Trophoblast cell (in vitro differentiated cells and primary cell): ENCODE results near the gene HS3ST5.

Experiments
- DNase-seq, 2 donors: peaks; one replicate each; pipeline ENCODE4 v3.0.0-alpha.2; 2016
- H2AFZ ChIP-seq: 2 replicates; pipeline ENCODE4 v1.6.1; 2013; ENCODE audit warnings: low read length, moderate library complexity, mild to moderate bottlenecking; ENCODE audit not compliant: insufficient read depth, poor library complexity
- H2AK5ac ChIP-seq: 2 replicates; pipeline ENCODE4 v1.6.1; 2013; ENCODE audit warnings: mild to moderate bottlenecking, low read length
- H2BK120ac ChIP-seq: 2 replicates; pipeline ENCODE4 v1.6.1; 2013; ENCODE audit warnings: low read length, mild to moderate bottlenecking, moderate library complexity; ENCODE audit not compliant: insufficient read depth, poor library complexity
- H2BK12ac ChIP-seq: 2 replicates; pipeline ENCODE4 v1.6.1; 2013; ENCODE audit warnings: mild to moderate bottlenecking, low read length, moderate library complexity
- H2BK5ac ChIP-seq: 2 replicates; pipeline ENCODE4 v1.6.1; 2013; ENCODE audit warnings: low read length, low read depth, moderate library complexity, mild to moderate bottlenecking; ENCODE audit not compliant: poor library complexity
- H3K14ac ChIP-seq: 2 replicates; pipeline ENCODE4 v1.6.1; 2013; ENCODE audit warnings: mild to moderate bottlenecking, low read length
- H3K18ac ChIP-seq: 2 replicates; pipeline ENCODE4 v1.6.1; 2013; ENCODE audit warnings: mild to moderate bottlenecking, low read length
- H3K23ac ChIP-seq: 2 replicates; pipeline ENCODE4 v1.6.1; 2013; ENCODE audit warnings: low read length
- H3K27ac ChIP-seq: 2 replicates; pipeline ENCODE4 v1.5.1; 2013; ENCODE audit warnings: low read depth, mild to moderate bottlenecking, inconsistent platforms, low read length, moderate library complexity
- H3K27me3 ChIP-seq: 2 replicates; pipeline ENCODE4 v1.6.1; 2013; ENCODE audit warnings: inconsistent platforms, mild to moderate bottlenecking, low read length, moderate library complexity; ENCODE audit not compliant: insufficient read depth
- H3K36me3 ChIP-seq, 2 experiments: 1 replicate in 1 of 2; 2 replicates in 1 of 2; pipeline ENCODE4 v1.6.1; 2013; ENCODE audit warnings: low read length in 2 of 2, mild to moderate bottlenecking in 2 of 2, moderate library complexity in 1 of 2; ENCODE audit not compliant: insufficient read depth in 2 of 2, control insufficient read depth in 1 of 2
- H3K4ac ChIP-seq: 2 replicates; pipeline ENCODE4 v1.6.1; 2013; ENCODE audit warnings: low read depth, mild to moderate bottlenecking, low read length, moderate library complexity
- H3K4me1 ChIP-seq, 2 experiments: 1 replicate in 1 of 2; 2 replicates in 1 of 2; pipeline ENCODE4 v1.6.1; 2013; ENCODE audit warnings: low read length in 2 of 2, mild to moderate bottlenecking in 2 of 2, moderate library complexity in 1 of 2; ENCODE audit not compliant: insufficient read depth in 2 of 2, control insufficient read depth in 1 of 2
- H3K4me2 ChIP-seq: 2 replicates; pipeline ENCODE4 v1.6.1; 2013; ENCODE audit warnings: inconsistent platforms, mild to moderate bottlenecking, low read length, moderate library complexity
- H3K4me3 ChIP-seq: 2 replicates; pipeline ENCODE4 v1.5.1; 2013; ENCODE audit warnings: mild to moderate bottlenecking, low read depth, low read length, inconsistent platforms
- H3K79me1 ChIP-seq: one replicate; pipeline ENCODE4 v1.6.1; 2013; ENCODE audit warnings: low read length
- H3K79me2 ChIP-seq: 2 replicates; pipeline ENCODE4 v1.6.1; 2013; ENCODE audit warnings: low read length, mild to moderate bottlenecking; ENCODE audit not compliant: control insufficient read depth, insufficient read depth, poor library complexity
- H3K9ac ChIP-seq: 2 replicates; pipeline ENCODE4 v1.6.1; 2013; ENCODE audit warnings: mild to moderate bottlenecking, low read length
- H3K9me3 ChIP-seq: 2 replicates; pipeline ENCODE4 v1.6.1; 2013; ENCODE audit warnings: low read depth, mild to moderate bottlenecking, control low read depth, inconsistent platforms, low read length; ENCODE audit not compliant: insufficient read depth
- H4K12ac ChIP-seq: 2 replicates; pipeline ENCODE4 v1.6.1; 2013; ENCODE audit warnings: low read depth, mild to moderate bottlenecking, low read length, moderate library complexity
- H4K8ac ChIP-seq: 2 replicates; pipeline ENCODE4 v1.6.1; 2013; ENCODE audit warnings: low read depth, mild to moderate bottlenecking, low read length, moderate library complexity
- H4K91ac ChIP-seq: one replicate; pipeline ENCODE4 v1.6.1; 2013; ENCODE audit warnings: low read depth, mild to moderate bottlenecking, low read length, moderate library complexity
- WGBS: extraction: QIAGEN DNeasy Blood & Tissue Kit; methylation state at CpG from one replicate; pipeline ENCODE4 v1.1.7; 2013; ENCODE audit warnings: missing lambda C conversion rate; ENCODE audit not compliant: insufficient read length, insufficient coverage; ENCODE audit errors: extremely low coverage; 5-methylcytosine and 5-hydroxymethylcytosine counted together

HS3ST5 gene

DNA sequence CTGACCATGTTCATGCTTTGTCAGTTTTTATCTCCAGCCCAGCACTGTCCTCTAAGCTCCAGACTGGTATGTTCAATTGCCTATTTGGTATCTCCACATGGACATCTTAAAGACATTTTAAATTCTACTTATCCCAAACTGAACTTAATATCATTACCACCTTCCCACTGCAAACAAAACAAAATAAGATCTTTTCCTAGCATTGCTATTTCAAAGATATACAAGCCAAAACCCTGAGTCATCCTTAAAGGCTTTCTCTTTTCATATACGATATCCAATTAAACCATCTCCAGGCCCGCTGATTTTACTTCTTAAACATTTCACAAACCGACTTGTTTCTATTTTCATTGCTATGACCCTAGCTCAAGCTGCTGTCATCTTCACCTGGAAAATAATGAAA, 35.1 kb upstream of the HS3ST5 start:
- H3K36me3 ChIP-seq, result no peaks in the 10 kb centered on the region
- H3K79me1 ChIP-seq, result no peaks in the 10 kb centered on the region
- no peaks in the 10 kb centered on the region for H3K4me1 ChIP-seq
- H3K14ac ChIP-seq, result no peak overlapping the region
- no peak overlapping the region for H3K4me3 ChIP-seq
- no peak overlapping the region for H2BK5ac ChIP-seq
- no peaks in the 10 kb centered on the region for H3K27me3 ChIP-seq
- no peak overlapping the region for H2BK120ac ChIP-seq
- H3K79me2 ChIP-seq, result no peaks in the 10 kb centered on the region
- no peak overlapping the region for H3K27ac ChIP-seq
- no peak overlapping the region for H2BK12ac ChIP-seq
- no peak overlapping the region for H4K91ac ChIP-seq
- no peak for DNase-seq
- 100% methylated on average over 3 of the region's 3 CpGs for WGBS
- H3K9ac ChIP-seq, result no peak overlapping the region
- H4K12ac ChIP-seq, result no peak overlapping the region
- no peak overlapping the region for H3K23ac ChIP-seq
- H4K8ac ChIP-seq, result no peak overlapping the region
- no peak overlapping the region for H3K4ac ChIP-seq
- no peak overlapping the region for H2AK5ac ChIP-seq
- no peak overlapping the region for H2AFZ ChIP-seq
- H3K4me2 ChIP-seq, result no peak overlapping the region
- no peaks in the 10 kb centered on the region for H3K9me3 ChIP-seq
- no peak overlapping the region for H3K18ac ChIP-seq

DNA sequence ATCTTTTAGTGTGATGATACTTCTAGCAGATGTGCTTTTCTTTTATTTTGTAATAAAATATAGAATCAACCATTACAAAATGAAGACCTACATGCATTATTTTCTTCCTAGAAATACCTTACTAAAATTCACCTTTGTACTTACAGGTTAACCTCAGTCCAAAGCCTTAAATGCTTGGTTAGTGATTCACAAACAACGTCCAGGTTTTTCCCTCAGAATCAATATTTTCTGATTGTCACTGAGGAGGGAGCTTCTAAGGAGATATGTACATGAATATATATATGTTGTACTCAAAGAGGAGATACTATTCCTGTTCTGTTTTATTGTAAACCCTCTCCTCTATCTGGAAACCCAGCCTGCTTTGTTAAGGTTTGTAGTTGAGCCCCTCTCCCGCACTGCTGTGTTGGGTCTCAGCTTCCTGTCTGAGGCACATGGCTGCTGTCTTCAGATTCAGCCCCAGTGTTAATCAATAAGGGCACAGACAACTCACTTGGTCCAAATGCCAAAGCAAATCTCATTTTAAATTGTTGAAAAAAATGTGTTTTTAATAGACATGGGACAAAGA, 33.9 kb upstream of the HS3ST5 start:
- no peak overlapping the region for H3K4ac ChIP-seq
- H3K27me3 ChIP-seq, result no peaks in the 10 kb centered on the region
- no peak overlapping the region for H4K12ac ChIP-seq
- no peak overlapping the region for H2BK12ac ChIP-seq
- no peaks in the 10 kb centered on the region for H3K79me1 ChIP-seq
- no peak overlapping the region for H2AK5ac ChIP-seq
- no peak for DNase-seq
- H2BK5ac ChIP-seq, result no peak overlapping the region
- no peaks in the 10 kb centered on the region for H3K9me3 ChIP-seq
- H3K27ac ChIP-seq, result no peak overlapping the region
- no peak overlapping the region for H3K14ac ChIP-seq
- no peaks in the 10 kb centered on the region for H3K36me3 ChIP-seq
- H3K4me3 ChIP-seq, result no peak overlapping the region
- H3K79me2 ChIP-seq, result no peaks in the 10 kb centered on the region
- no peak overlapping the region for H2BK120ac ChIP-seq
- H3K23ac ChIP-seq, result no peak overlapping the region
- H3K9ac ChIP-seq, result no peak overlapping the region
- H3K4me2 ChIP-seq, result no peak overlapping the region
- no peak overlapping the region for H2AFZ ChIP-seq
- H4K91ac ChIP-seq, result no peak overlapping the region
- H4K8ac ChIP-seq, result no peak overlapping the region
- no CpG with 5 or more reads among the region's 2 CpGs for WGBS
- H3K18ac ChIP-seq, result no peak overlapping the region
- no peaks in the 10 kb centered on the region for H3K4me1 ChIP-seq

DNA sequence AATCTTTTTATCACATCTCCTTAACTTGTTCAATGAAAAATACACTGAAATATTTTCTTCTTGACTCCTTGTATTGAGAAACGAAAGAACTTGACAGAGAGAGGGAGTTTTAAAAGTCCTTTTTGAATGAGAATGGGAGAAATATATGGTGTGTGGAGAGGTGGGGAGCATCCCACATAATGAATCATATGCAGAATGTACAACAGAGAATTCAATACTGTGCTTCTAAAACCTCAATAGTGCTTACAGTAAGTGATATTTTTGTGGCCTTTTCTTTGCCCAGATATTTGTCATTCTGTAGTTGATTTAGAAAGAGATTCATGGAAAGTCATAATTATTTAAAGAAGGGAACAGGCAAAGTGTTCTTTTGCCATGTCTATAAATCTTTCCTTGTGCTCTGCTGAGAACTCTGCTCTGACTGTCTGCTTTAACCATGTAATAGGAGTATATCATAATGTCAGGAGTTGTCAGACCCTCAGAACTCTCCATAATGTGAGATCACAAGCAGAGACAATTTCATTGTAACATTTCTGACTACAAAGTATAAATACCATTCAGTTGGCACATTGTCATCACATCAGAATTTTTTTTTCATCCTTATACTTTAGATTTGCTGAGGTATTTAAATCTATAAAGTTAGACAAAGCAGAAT, 32.8 kb upstream of the HS3ST5 start:
- Histone ChIP-seq H2AFZ (no peak overlapping the region), H3K27ac (no peak overlapping the region), H4K12ac (no peak overlapping the region), H2BK120ac (no peak overlapping the region), H3K79me2 (no peaks in the 10 kb centered on the region), H3K79me1 (no peaks in the 10 kb centered on the region), H2BK12ac (no peak overlapping the region), H4K91ac (no peak overlapping the region), H3K4me1 (no peaks in the 10 kb centered on the region), H3K4me3 (no peak overlapping the region), H3K4me2 (no peak overlapping the region), H3K23ac (no peak overlapping the region), H4K8ac (no peak overlapping the region), H3K9me3 (no peaks in the 10 kb centered on the region), H3K18ac (no peak overlapping the region), H3K14ac (no peak overlapping the region), H3K9ac (no peak overlapping the region), H3K27me3 (no peaks in the 10 kb centered on the region), H2AK5ac (no peak overlapping the region), H3K4ac (no peak overlapping the region), H3K36me3 (no peaks in the 10 kb centered on the region), H2BK5ac (no peak overlapping the region)
- DNase-seq, result no peak
- WGBS, result no CpG with 5 or more reads among the region's 1 CpG

DNA sequence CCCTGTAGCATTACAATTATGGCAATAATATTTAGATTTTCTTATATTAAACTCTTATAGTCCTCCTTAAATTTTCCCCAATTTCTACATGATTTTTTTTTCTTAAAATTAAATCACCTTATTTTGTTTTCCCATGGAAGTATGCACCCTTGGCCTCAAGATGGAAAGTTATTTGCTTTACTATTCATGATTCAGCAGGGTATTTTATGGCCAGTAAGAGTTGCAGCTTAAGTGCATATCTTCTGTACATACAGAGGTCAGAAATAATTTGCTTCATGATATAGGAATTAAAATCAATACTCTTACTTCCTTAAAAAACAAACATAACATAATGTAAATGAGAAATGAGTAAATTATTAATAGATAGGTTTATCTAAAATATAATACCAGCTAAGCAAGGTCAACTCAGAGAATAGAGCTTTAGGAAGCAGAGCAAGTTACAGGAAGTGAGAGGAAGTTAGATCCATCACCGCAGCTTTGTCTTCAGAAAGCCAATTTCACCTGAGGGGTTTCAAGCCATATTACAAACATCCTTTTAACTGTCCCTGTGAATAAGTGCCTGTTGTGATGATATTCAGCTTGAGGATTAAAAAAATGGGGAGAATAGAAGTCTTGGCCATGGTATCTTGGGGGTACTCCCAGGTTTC, 24.6 kb upstream of the HS3ST5 start:
- no peak overlapping the region for H3K4ac ChIP-seq
- H3K79me2 ChIP-seq, result no peaks in the 10 kb centered on the region
- no peak overlapping the region for H2BK120ac ChIP-seq
- no peaks in the 10 kb centered on the region for H3K79me1 ChIP-seq
- H2AFZ ChIP-seq, result no peak overlapping the region
- no peak overlapping the region for H3K18ac ChIP-seq
- no peak overlapping the region for H2BK5ac ChIP-seq
- no peak overlapping the region for H2AK5ac ChIP-seq
- H4K91ac ChIP-seq, result no peak overlapping the region
- no peak overlapping the region for H4K8ac ChIP-seq
- H3K36me3 ChIP-seq, result no peaks in the 10 kb centered on the region
- H3K23ac ChIP-seq, result no peak overlapping the region
- no CpG with 5 or more reads among the region's 1 CpG for WGBS
- H3K9me3 ChIP-seq, result no peaks in the 10 kb centered on the region
- H3K14ac ChIP-seq, result no peak overlapping the region
- DNase-seq, result no peak
- H2BK12ac ChIP-seq, result no peak overlapping the region
- no peak overlapping the region for H3K4me3 ChIP-seq
- H4K12ac ChIP-seq, result no peak overlapping the region
- no peak overlapping the region for H3K9ac ChIP-seq
- no peak overlapping the region for H3K4me2 ChIP-seq
- H3K4me1 ChIP-seq, result no peaks in the 10 kb centered on the region
- H3K27ac ChIP-seq, result no peak overlapping the region
- H3K27me3 ChIP-seq, result no peaks in the 10 kb centered on the region
